HG03280 (cell line): ENCODE measurements around the gene GSG1L.

Experiments used
- ATAC-seq: cut with Tn5 transposase; IDR thresholded peaks from one replicate; pipeline ENCODE4 v1.9.1; 2021; ENCODE audit warnings: mild to moderate bottlenecking, moderate library complexity; ENCODE audit not compliant: unreplicated experiment

Gene GSG1L

GRCh38 chr16:27764427-27764826, 299.1 kb downstream of the GSG1L start:
- ATAC-seq: no peak

GRCh38 chr16:27762441-27762840, 301.1 kb downstream of the GSG1L start:
- ATAC-seq: no peak

- no peak for ATAC-seq
These were observed 301.7 kb downstream of the GSG1L start for GRCh38 chr16:27761816-27762215.

GRCh38 chr16:27760789-27761176, 302.7 kb downstream of the GSG1L start:
- no peak for ATAC-seq

- ATAC-seq: no peak
These were observed 303.3 kb downstream of the GSG1L start for GRCh38 chr16:27759967-27760788.

- no peak for ATAC-seq
These were observed 304.1 kb downstream of the GSG1L start for GRCh38 chr16:27759301-27759871.

GRCh38 chr16:27758544-27758943, 305.0 kb downstream of the GSG1L start:
- ATAC-seq: no peak

- ATAC-seq: no peak
These were observed 307.1 kb downstream of the GSG1L start for GRCh38 chr16:27756206-27756970.

- ATAC-seq: no peak
These were observed 308.5 kb downstream of the GSG1L start for GRCh38 chr16:27754788-27755690.

- ATAC-seq: no peak
These were observed 310.0 kb downstream of the GSG1L start for GRCh38 chr16:27753563-27753962.

GRCh38 chr16:27752241-27752640, 311.3 kb downstream of the GSG1L start:
- ATAC-seq: no peak

- ATAC-seq: no peak
These were observed 311.8 kb downstream of the GSG1L start for GRCh38 chr16:27751676-27752075.

GRCh38 chr16:27751233-27751632, 312.3 kb downstream of the GSG1L start:
- ATAC-seq: no peak

- ATAC-seq: no peak
These were observed 313.6 kb downstream of the GSG1L start for GRCh38 chr16:27749946-27750345.

GRCh38 chr16:27749547-27749875, 314.0 kb downstream of the GSG1L start:
- ATAC-seq: no peak

GRCh38 chr16:27748868-27749546, 314.5 kb downstream of the GSG1L start:
- ATAC-seq: no peak

GRCh38 chr16:27747946-27748345, 315.6 kb downstream of the GSG1L start:
- no peak for ATAC-seq

GRCh38 chr16:27746076-27746855, 317.2 kb downstream of the GSG1L start:
- no peak for ATAC-seq

GRCh38 chr16:27745348-27745747, 318.2 kb downstream of the GSG1L start:
- ATAC-seq: no peak

- ATAC-seq: no peak
These were observed 319.6 kb downstream of the GSG1L start for GRCh38 chr16:27743963-27744362.
